GM19025 (cell line): ENCODE data around the gene ANKRD7.

Experiments used
- ATAC-seq: cut with Tn5 transposase; IDR thresholded peaks from one replicate; pipeline ENCODE4 v1.9.1; 2021; ENCODE audit warnings: mild to moderate bottlenecking, low read depth, moderate library complexity; ENCODE audit not compliant: unreplicated experiment

The ANKRD7 gene

GRCh38 chr7:118224521-118224920 is at the start of gene ANKRD7:
Gene ANKRD7 (plus strand): TSS chr7:118224704. CDS start chr7:118224831, 127 bp downstream.
- no peak for ATAC-seq

- ATAC-seq = no peak
Measured at GRCh38 chr7:118175740-118176139, 48.8 kb upstream of the ANKRD7 start.

- ATAC-seq = no peak
Measured at GRCh38 chr7:118179191-118179590, 45.3 kb upstream of the ANKRD7 start.

- no peak for ATAC-seq
Measured at GRCh38 chr7:118182593-118183427, 41.7 kb upstream of the ANKRD7 start.

GRCh38 chr7:118183428-118183785 is 41.1 kb upstream of the ANKRD7 start:
- peak; percentile 0 for ATAC-seq

- peak; percentile 97 for ATAC-seq
Measured at GRCh38 chr7:118183786-118184564, 40.5 kb upstream of the ANKRD7 start, which contains the start of gene LSM8. Gene LSM8 (plus strand): TSS chr7:118184164. CDS start chr7:118184224, 60 bp downstream.

GRCh38 chr7:118184565-118184940 is 40.0 kb upstream of the ANKRD7 start:
- no peak for ATAC-seq

- no peak for ATAC-seq
Measured at GRCh38 chr7:118185163-118185860, 39.2 kb upstream of the ANKRD7 start.

- ATAC-seq = no peak
Measured at GRCh38 chr7:118186501-118186900, 38.0 kb upstream of the ANKRD7 start.

- ATAC-seq = no peak
Measured at GRCh38 chr7:118194571-118194970, 29.9 kb upstream of the ANKRD7 start.

- ATAC-seq = peak; percentile 73
Measured at GRCh38 chr7:118195837-118196474, 28.5 kb upstream of the ANKRD7 start.

- ATAC-seq = no peak
Measured at GRCh38 chr7:118202061-118202460, 22.4 kb upstream of the ANKRD7 start.

GRCh38 chr7:118214051-118214832 is 10.3 kb upstream of the ANKRD7 start:
- peak; percentile 92 for ATAC-seq

GRCh38 chr7:118214833-118215182 is 9.7 kb upstream of the ANKRD7 start:
- ATAC-seq = no peak

- no peak for ATAC-seq
Measured at GRCh38 chr7:118217210-118217619, 7.3 kb upstream of the ANKRD7 start.

- no peak for ATAC-seq
Measured at GRCh38 chr7:118218413-118219156, 5.9 kb upstream of the ANKRD7 start.

GRCh38 chr7:118219157-118219512 is 5.4 kb upstream of the ANKRD7 start:
- ATAC-seq = no peak

GRCh38 chr7:118220583-118220982 is 3.9 kb upstream of the ANKRD7 start:
- ATAC-seq = no peak

- no peak for ATAC-seq
Measured at GRCh38 chr7:118222591-118222990, 1.9 kb upstream of the ANKRD7 start.
